ENCODE data around the gene STEEP1.
"Not testable (repeated sequence)": the region's sequence is repeated elsewhere in the genome, so short reads cannot be mapped to it uniquely, and the experiment has no call there.

Gene STEEP1

DNA sequence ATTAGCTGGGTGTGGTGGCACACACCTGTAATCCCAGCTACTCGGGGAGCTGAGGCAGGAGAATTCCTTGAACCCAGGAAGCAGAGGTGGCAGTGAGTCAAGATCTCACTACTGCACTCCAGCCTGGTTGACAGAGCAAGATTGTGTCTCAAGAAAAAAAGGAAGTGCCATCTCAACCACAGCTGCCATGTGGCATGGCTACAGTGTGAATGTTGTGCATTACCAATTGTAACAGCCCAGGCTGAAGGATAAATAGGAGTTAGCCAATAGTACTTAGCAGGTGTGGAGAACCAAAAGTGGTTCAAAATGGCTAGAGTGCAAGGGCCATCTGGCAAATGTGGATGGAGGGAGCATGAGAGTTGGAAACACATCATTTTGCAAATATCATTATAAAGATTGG lies 68.0 kb downstream of the STEEP1 start:
- no peaks in the 10 kb centered on the region for H3K9me3 ChIP-seq
- TF ChIP-seq, protein P1, sequence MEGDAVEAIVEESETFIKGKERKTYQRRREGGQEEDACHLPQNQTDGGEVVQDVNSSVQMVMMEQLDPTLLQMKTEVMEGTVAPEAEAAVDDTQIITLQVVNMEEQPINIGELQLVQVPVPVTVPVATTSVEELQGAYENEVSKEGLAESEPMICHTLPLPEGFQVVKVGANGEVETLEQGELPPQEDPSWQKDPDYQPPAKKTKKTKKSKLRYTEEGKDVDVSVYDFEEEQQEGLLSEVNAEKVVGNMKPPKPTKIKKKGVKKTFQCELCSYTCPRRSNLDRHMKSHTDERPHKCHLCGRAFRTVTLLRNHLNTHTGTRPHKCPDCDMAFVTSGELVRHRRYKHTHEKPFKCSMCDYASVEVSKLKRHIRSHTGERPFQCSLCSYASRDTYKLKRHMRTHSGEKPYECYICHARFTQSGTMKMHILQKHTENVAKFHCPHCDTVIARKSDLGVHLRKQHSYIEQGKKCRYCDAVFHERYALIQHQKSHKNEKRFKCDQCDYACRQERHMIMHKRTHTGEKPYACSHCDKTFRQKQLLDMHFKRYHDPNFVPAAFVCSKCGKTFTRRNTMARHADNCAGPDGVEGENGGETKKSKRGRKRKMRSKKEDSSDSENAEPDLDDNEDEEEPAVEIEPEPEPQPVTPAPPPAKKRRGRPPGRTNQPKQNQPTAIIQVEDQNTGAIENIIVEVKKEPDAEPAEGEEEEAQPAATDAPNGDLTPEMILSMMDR (IDR thresholded peaks at IDR 0.05; ENCODE audit: low read depth, low read length), result no peak
- H3K27me3 ChIP-seq, result no peaks in the 10 kb centered on the region
- no peaks in the 10 kb centered on the region for H3K36me3 ChIP-seq
- no peak for DNase-seq
- H3K4me3 ChIP-seq (ENCODE audit: low read depth, low read length), result no peak overlapping the region
- H3K4me1 ChIP-seq, result no peaks in the 10 kb centered on the region

DNA sequence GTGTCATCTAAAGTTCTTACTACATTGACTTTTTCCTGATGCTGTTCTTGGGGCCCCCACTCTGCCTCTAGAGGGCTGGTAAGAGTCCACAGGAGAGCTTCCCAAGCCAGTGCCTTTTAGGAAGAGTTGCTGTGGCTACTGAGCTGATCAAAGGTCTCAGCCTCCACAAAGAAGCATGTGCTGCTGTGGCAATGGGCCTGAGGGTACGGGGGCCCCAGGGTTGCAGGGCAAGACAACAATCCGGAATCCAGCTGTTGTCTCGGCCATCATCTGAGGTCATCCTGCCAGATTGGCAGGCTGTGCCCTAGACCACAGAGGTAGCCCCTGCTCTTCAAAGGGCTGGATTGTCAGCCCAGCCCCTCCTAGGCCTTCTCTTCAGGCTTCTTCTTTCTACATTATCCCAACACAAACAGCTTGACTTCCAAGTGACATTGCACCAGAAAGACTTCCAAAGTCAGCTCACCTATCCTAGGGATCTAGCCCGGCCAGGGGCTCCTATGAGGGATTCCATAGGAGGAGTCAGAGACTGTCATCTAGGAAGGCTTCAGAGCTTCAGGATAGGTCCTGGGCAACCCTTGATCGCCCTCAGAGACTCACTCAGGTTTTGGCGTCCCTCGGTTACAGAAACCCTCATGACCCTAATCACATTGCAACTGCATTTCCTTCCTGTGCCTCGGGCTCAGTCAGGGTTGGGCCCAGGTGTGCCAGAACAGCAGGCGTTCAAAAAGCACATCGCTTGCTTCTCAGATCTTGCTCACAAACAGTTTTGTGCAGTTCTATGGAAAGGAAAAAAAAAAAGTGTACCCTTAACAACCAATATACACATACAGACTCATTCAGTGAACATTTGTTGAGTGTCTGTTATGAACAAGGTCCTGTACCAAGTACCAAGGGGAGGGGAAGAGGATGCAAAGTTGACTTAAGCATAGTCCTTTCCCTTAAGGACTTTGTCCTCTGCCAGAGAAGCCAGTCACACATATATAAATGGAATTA lies 69.2 kb downstream of the STEEP1 start:
- H3K4me1 ChIP-seq, result no peaks in the 10 kb centered on the region
- TF ChIP-seq, protein P1 (IDR thresholded peaks at IDR 0.05; ENCODE audit: low read depth, low read length), result no peak
- DNase-seq, result no peak
- no peaks in the 10 kb centered on the region for H3K27me3 ChIP-seq
- H3K4me3 ChIP-seq (ENCODE audit: low read depth, low read length), result no peak overlapping the region
- H3K9me3 ChIP-seq, result no peaks in the 10 kb centered on the region
- no peaks in the 10 kb centered on the region for H3K36me3 ChIP-seq

DNA sequence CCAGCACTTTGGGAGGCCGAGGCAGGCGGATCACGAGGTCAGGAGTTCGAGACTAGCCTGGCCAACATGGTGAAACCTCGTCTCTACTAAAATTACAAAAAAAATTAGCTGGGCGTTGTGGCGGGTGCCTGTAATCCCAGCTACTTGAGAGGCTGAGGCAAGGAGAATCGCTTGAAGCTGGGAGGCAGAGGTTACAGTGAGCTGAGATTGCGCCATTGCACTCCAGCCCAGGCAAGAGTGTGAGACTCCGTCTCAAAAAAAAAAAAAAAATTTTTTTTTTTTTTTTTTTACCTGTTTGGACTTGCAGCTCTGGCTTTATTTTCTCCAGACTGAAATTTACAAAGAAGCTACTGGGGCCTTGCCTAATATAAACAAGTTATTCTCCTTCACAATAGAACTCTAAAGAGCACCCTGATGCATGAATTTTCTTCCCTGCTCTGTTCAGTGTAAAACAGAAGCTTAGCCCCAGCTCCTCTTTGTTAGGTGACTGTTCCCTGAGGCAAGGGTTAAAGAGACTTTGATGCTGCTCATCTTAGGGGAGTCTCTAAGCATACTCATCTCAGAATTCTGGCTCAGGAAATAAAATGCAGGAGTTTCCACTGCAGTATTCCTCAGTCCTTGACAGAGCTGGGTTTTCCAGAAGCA lies 71.2 kb downstream of the STEEP1 start:
- DNase-seq; H3K36me3 ChIP-seq; H3K4me3 ChIP-seq (ENCODE audit: low read depth, low read length); H3K4me1 ChIP-seq; H3K27me3 ChIP-seq; H3K9me3 ChIP-seq: not testable (repeated sequence)

DNA sequence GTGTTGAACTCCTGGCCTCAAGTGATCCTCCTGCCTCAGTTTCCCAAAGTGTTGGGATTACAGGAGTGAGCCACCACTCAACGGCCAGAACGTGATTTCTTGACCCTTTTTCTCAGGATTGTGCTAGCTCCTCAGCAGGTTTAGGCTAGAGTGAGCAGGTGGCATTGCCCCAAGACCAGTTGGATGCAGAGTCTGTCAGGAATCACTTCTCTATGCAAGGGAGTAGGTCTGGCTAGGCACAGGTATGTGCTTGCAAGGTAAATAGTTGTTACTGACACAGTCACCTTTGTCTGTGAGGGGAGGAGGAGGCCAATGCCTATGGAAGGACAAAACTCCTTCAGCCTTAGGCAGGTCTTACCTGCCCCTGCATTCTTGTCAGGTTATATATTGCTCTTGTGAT lies 72.7 kb downstream of the STEEP1 start:
- no peak overlapping the region for H3K4me3 ChIP-seq (ENCODE audit: low read depth, low read length)
- no peaks in the 10 kb centered on the region for H3K36me3 ChIP-seq
- no peaks in the 10 kb centered on the region for H3K27me3 ChIP-seq
- no peaks in the 10 kb centered on the region for H3K9me3 ChIP-seq
- no peaks in the 10 kb centered on the region for H3K4me1 ChIP-seq
- TF ChIP-seq, protein P1 (IDR thresholded peaks at IDR 0.05; ENCODE audit: low read depth, low read length), result no peak
- DNase-seq, result no peak

DNA sequence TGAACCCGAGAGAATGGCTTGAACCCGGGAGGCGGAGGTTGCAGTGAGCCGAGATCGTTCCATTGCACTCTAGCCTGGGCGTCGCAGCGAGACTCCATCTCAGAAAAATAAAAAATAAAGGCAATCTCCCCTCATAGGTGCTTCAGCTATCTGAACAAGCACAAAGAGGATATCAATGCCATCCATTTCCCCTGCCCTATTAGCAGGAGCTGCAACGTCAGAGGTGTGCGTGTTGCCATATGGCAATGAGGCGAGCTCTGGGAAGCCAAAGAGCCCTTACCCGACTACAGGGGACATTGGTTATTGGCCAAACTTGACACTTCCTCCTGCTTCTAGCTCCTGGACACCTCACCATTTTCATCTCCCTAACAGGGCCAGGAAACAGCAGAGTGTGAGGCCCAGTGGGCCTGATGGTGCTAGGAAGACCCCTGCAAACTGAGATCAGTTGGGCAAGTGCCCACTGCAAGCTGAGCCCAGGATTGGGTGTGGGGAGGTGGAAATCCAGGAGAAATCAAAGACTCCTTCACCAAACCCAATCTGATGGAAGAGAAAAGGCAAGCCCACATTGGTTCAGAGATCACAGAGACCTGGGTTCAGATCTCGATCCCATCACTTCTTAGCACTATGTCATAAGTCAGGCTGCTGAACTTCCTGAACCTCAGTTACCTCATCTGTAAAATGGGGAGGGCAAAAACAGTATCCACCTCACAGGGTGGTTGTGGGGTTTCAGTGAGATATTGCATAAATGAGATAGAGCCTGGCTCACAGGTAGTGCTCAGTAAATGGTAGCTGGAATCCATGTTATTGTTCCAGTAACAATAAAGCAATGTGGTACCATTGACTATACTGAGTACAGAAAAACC lies 75.8 kb downstream of the STEEP1 start:
- H3K27me3 ChIP-seq, result no peaks in the 10 kb centered on the region
- TF ChIP-seq, protein P1 (IDR thresholded peaks at IDR 0.05; ENCODE audit: low read depth, low read length), result no peak
- no peaks in the 10 kb centered on the region for H3K36me3 ChIP-seq
- no peak overlapping the region for H3K4me3 ChIP-seq (ENCODE audit: low read depth, low read length)
- DNase-seq, result no peak
- no peaks in the 10 kb centered on the region for H3K4me1 ChIP-seq
- H3K9me3 ChIP-seq, result no peaks in the 10 kb centered on the region

DNA sequence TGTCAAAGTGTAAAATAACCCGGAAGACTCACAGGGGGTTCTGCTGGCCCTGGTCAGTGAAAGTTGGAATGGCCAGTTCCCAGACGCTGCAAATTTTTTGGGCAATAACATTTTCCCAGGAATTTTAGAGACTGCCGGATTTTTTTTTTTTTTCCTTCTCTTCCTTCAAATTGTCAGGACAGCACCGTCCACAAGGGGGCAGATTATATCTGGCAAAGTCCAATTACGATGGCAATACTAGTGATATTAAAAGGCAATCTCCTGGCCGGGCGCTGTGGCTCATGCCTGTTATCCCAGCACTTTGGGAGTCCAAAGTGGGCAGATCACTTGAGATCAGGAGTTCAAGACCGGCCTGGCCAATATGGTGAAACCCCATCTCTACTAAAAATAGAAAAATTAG lies 76.5 kb downstream of the STEEP1 start:
- TF ChIP-seq, protein P1 (IDR thresholded peaks at IDR 0.05; ENCODE audit: low read depth, low read length), result peak; percentile 62
- Histone ChIP-seq H3K4me3 (ENCODE audit: low read depth, low read length) (no peak overlapping the region), H3K36me3 (no peaks in the 10 kb centered on the region), H3K4me1 (no peaks in the 10 kb centered on the region), H3K9me3 (no peaks in the 10 kb centered on the region), H3K27me3 (no peaks in the 10 kb centered on the region)
- peak; percentile 61 for DNase-seq

Measured in BE2C (cell line).